Keratinocyte (primary cell): ENCODE data around the gene BMX. TPM values are rescaled to one million over a fixed set of nuclear protein-coding genes. Genes with fewer than 3 reads are reported as not detected.

Experiments used
- DNase-seq: peaks from one replicate; pipeline ENCODE4 v3.0.0-alpha.2; 2011; ENCODE audit warnings: low read depth, missing footprints, low spot score
- FAIRE-seq: peaks from 2 replicates; lab custom pipeline; 2011; peaks lifted over from hg19 to GRCh38; lab: Jason Lieb, UNC
- H2AFZ ChIP-seq: 2 replicates; pipeline ENCODE4 v1.6.0; 2012; ENCODE audit warnings: low read length, control low read depth, inconsistent platforms; ENCODE audit not compliant: control insufficient read depth
- H3K27ac ChIP-seq: 2 replicates; pipeline ENCODE4 v1.5.1; 2011; ENCODE audit warnings: low read length; ENCODE audit not compliant: control insufficient read depth, insufficient read depth
- H3K27me3 ChIP-seq: 3 replicates; pipeline ENCODE4 v1.6.0; 2011; ENCODE audit warnings: low read length; ENCODE audit not compliant: control insufficient read depth, insufficient read depth; ENCODE audit errors: extremely low read depth
- H3K36me3 ChIP-seq, 2 experiments: 2 replicates in 1 of 2; 3 replicates in 1 of 2; pipeline ENCODE4 v1.5.1; 2011; ENCODE audit warnings: low read length in 2 of 2, mild to moderate bottlenecking in 1 of 2; ENCODE audit not compliant: control insufficient read depth in 2 of 2, insufficient read depth in 2 of 2; ENCODE audit errors: extremely low read depth in 1 of 2
- H3K4me1 ChIP-seq: 3 replicates; pipeline ENCODE4 v1.5.1; 2011; ENCODE audit warnings: low read length; ENCODE audit not compliant: control insufficient read depth, insufficient read depth; ENCODE audit errors: extremely low read depth
- H3K4me2 ChIP-seq: 3 replicates; pipeline ENCODE4 v1.6.0; 2011; ENCODE audit warnings: low read depth, low read length; ENCODE audit not compliant: control insufficient read depth, insufficient read depth; ENCODE audit errors: extremely low read depth
- H3K4me3 ChIP-seq, 3 experiments: fragments of 200-600 bp in 1 of 3; sonication (generic) in 1 of 3; 2 replicates in 2 of 3; 3 replicates in 1 of 3; pipeline ENCODE4 v1.5.1; 2011 to 2016; ENCODE audit warnings: low read length in 3 of 3, mild to moderate bottlenecking in 3 of 3, control low read depth in 2 of 3, inconsistent platforms in 1 of 3, low read depth in 1 of 3, mixed read lengths in 1 of 3, mixed run types in 1 of 3, moderate library complexity in 1 of 3; ENCODE audit not compliant: control insufficient read depth in 2 of 3, insufficient read depth in 2 of 3; ENCODE audit errors: extremely low read depth in 1 of 3
- H3K79me2 ChIP-seq: 2 replicates; pipeline ENCODE4 v1.6.0; 2012; ENCODE audit warnings: low read length; ENCODE audit not compliant: control insufficient read depth, insufficient read depth
- H3K9ac ChIP-seq: 3 replicates; pipeline ENCODE4 v1.6.0; 2011; ENCODE audit warnings: low read length; ENCODE audit not compliant: control insufficient read depth, insufficient read depth; ENCODE audit errors: extremely low read depth
- H3K9me1 ChIP-seq: 3 replicates; pipeline ENCODE4 v1.6.0; 2011; ENCODE audit warnings: low read length; ENCODE audit not compliant: control insufficient read depth, insufficient read depth; ENCODE audit errors: extremely low read depth
- H3K9me3 ChIP-seq: 2 replicates; pipeline ENCODE4 v1.5.1; 2012; ENCODE audit warnings: low read depth, low read length; ENCODE audit not compliant: control insufficient read depth
- H4K20me1 ChIP-seq: 3 replicates; pipeline ENCODE4 v1.6.0; 2011; ENCODE audit warnings: low read length; ENCODE audit not compliant: control insufficient read depth, insufficient read depth; ENCODE audit errors: extremely low read depth
- CTCF ChIP-seq, 3 experiments: IDR thresholded peaks in 1 of 3; conservative IDR thresholded peaks in 1 of 3; optimal IDR thresholded peaks in 1 of 3; 2 replicates in 2 of 3; 3 replicates in 1 of 3; pipeline versions ENCODE3 to v1.5.1; 2011; ENCODE audit warnings: low read length in 3 of 3, mild to moderate bottlenecking in 3 of 3, moderate library complexity in 2 of 3, control low read depth in 1 of 3, inconsistent platforms in 1 of 3; ENCODE audit not compliant: insufficient read depth in 2 of 3; ENCODE audit errors: extremely low read depth in 1 of 3
- EZH2 ChIP-seq: IDR thresholded peaks from one replicate; pipeline ENCODE4 v1.6.1; 2012; ENCODE audit warnings: inconsistent platforms, mild to moderate bottlenecking, low read length, moderate library complexity
- dilution Hi-C: fragments of 300-500 bp; cut with MboI; formaldehyde crosslinking; loops from one replicate; pipeline ENCODE4 v1.7.0; 2020; ENCODE audit warnings: low sequenced_read_pairs; ENCODE audit not compliant: extremely low pct_ligation_motif_present
- polyA plus RNA-seq, 5 experiments: library from polyadenylated mRNA; depleted of rRNA in 3 of 5; stranded (reverse) in 3 of 5; stranded (forward) in 1 of 5; unstranded in 1 of 5; fragments of >200 nt; gene quantifications; 1 replicate in 1 of 5; 2 replicates in 3 of 5; 3 replicates in 1 of 5; pipeline versions ENCODE4 v1.2.1 to v1.2.3, GENCODE V29; 2011 to 2012; ENCODE audit warnings: missing spikeins in 2 of 5, low read depth in 1 of 5, low replicate concordance in 1 of 5

Gene BMX
- polyA plus RNA-seq, 1 donor (not counting 4 experiments of a cell fraction or from before 2014, with no cell fraction given): 0.09 TPM

GRCh38 chrX:15525664-15526416, 25.2 kb downstream of the BMX start:
- peaks cover 17% of the 10 kb centered on the region for H3K4me1 ChIP-seq
- no peaks in the 10 kb centered on the region for H3K36me3 ChIP-seq
- H4K20me1 ChIP-seq: no peaks in the 10 kb centered on the region
- H2AFZ ChIP-seq: no peak overlapping the region
- H3K9me3 ChIP-seq: no peaks in the 10 kb centered on the region
- no peaks in the 10 kb centered on the region for H3K27me3 ChIP-seq
- no peak for TF ChIP-seq EZH2
- TF ChIP-seq CTCF (optimal IDR thresholded peaks at IDR 0.05 in 1 of 3, IDR thresholded peaks at IDR 0.05 in 1 of 3, conservative IDR thresholded peaks at IDR 0.05 in 1 of 3; ENCODE audit: extremely low read depth in 1 of 3, insufficient read depth in 2 of 3, low read length in 3 of 3): no peak
- H3K4me3 ChIP-seq: no peak overlapping the region
- no peaks in the 10 kb centered on the region for H3K9me1 ChIP-seq
- FAIRE-seq (no peak), DNase-seq (no peak)
- no peaks in the 10 kb centered on the region for H3K79me2 ChIP-seq
- no peak overlapping the region for H3K27ac ChIP-seq
- dilution Hi-C loops: no loop called here
- H3K9ac ChIP-seq: no peak overlapping the region
- no peak overlapping the region for H3K4me2 ChIP-seq

GRCh38 chrX:15529165-15529564, 28.6 kb downstream of the BMX start:
- Histone ChIP-seq H3K4me1 (peaks cover 17% of the 10 kb centered on the region), H2AFZ (no peak overlapping the region), H3K27me3 (no peaks in the 10 kb centered on the region), H3K9ac (no peak overlapping the region), H3K9me3 (no peaks in the 10 kb centered on the region), H3K79me2 (no peaks in the 10 kb centered on the region), H3K9me1 (no peaks in the 10 kb centered on the region), H3K4me2 (no peak overlapping the region), H4K20me1 (no peaks in the 10 kb centered on the region), H3K36me3 (no peaks in the 10 kb centered on the region), H3K4me3 (no peak overlapping the region), H3K27ac (no peak overlapping the region)
- dilution Hi-C loops: no loop called here
- TF ChIP-seq CTCF (optimal IDR thresholded peaks at IDR 0.05 in 1 of 3, IDR thresholded peaks at IDR 0.05 in 1 of 3, conservative IDR thresholded peaks at IDR 0.05 in 1 of 3; ENCODE audit: extremely low read depth in 1 of 3, insufficient read depth in 2 of 3, low read length in 3 of 3) (no peak), EZH2 (no peak)
- DNase-seq: no peak
- FAIRE-seq: no peak
